HepG2 (cell line): Measurements from ENCODE around the gene PRKCG. TPM values are rescaled to one million over a fixed set of nuclear protein-coding genes. Genes with fewer than 3 reads are reported as not detected.

Experiments used
- BCL6 ChIP-seq: IDR thresholded peaks from 2 replicates; pipeline ENCODE4 v1.6.1; 2016; ENCODE audit warnings: missing genetic modification reagents, missing compliant biosample characterization
- DR1 ChIP-seq: sonication (generic); formaldehyde crosslinking; IDR thresholded peaks from 2 replicates; pipeline ENCODE4 v1.8.0; 2021; ENCODE audit warnings: mild to moderate bottlenecking, missing genetic modification reagents, inconsistent platforms
- GATAD1 ChIP-seq: IDR thresholded peaks from 2 replicates; pipeline ENCODE4 v1.6.1; 2016; ENCODE audit warnings: missing genetic modification reagents, missing compliant biosample characterization
- HDAC2 ChIP-seq: sonication (generic); formaldehyde crosslinking; IDR thresholded peaks from 2 replicates; pipeline ENCODE4 v1.4.0; 2020; ENCODE audit warnings: missing genetic modification reagents
- HMGXB4 ChIP-seq, 2 experiments: sonication (generic) in 1 of 2; formaldehyde crosslinking in 1 of 2; IDR thresholded peaks; 2 replicates each; pipeline versions ENCODE4 v1.4.0 to v1.6.1; 2018 to 2020; ENCODE audit warnings: missing genetic modification reagents in 2 of 2, borderline replicate concordance in 1 of 2, low read depth in 1 of 2, mild to moderate bottlenecking in 1 of 2, missing biosample characterization in 1 of 2
- KAT7 ChIP-seq: IDR thresholded peaks from 2 replicates; pipeline ENCODE4 v1.6.1; 2018; ENCODE audit warnings: borderline replicate concordance, missing compliant biosample characterization
- KLF6 ChIP-seq: IDR thresholded peaks from 2 replicates; pipeline ENCODE4 v1.8.0; 2016; ENCODE audit warnings: missing biosample characterization, missing genetic modification reagents
- NCOA5 ChIP-seq: sonication (generic); formaldehyde crosslinking; IDR thresholded peaks from 2 replicates; pipeline ENCODE4 v1.4.0; 2020; ENCODE audit warnings: missing genetic modification reagents
- NFKBIZ ChIP-seq: IDR thresholded peaks from 2 replicates; pipeline ENCODE4 v1.6.1; 2018; ENCODE audit warnings: missing genetic modification reagents, missing compliant biosample characterization
- PPARG ChIP-seq: conservative IDR thresholded peaks from 2 replicates; pipeline ENCODE4 v1.6.1; 2016; ENCODE audit warnings: missing biosample characterization, missing genetic modification reagents
- RXRA ChIP-seq: sonication (generic); formaldehyde crosslinking; IDR thresholded peaks from 2 replicates; pipeline ENCODE4 v1.5.1; 2020; ENCODE audit warnings: missing genetic modification reagents
- TARDBP ChIP-seq: sonication (generic); formaldehyde crosslinking; IDR thresholded peaks from 2 replicates; pipeline ENCODE4 v1.8.0; 2022; ENCODE audit warnings: mild to moderate bottlenecking, missing genetic modification reagents
- TCF12 ChIP-seq, 2 experiments: fragments of 450-650 bp in 1 of 2; sonication (generic) in 1 of 2; formaldehyde crosslinking in 1 of 2; IDR thresholded peaks; 2 replicates each; pipeline versions ENCODE4 v1.6.1 to v1.8.0; 2017 to 2022; ENCODE audit warnings: antibody characterized with exemption in 1 of 2, mild to moderate bottlenecking in 1 of 2, missing genetic modification reagents in 1 of 2, moderate library complexity in 1 of 2
- THAP7 ChIP-seq: sonication (generic); formaldehyde crosslinking; IDR thresholded peaks from 2 replicates; pipeline ENCODE4 v1.8.1; 2023; ENCODE audit warnings: mild to moderate bottlenecking, missing genetic modification reagents
- TIGD3 ChIP-seq: sonication (generic); formaldehyde crosslinking; IDR thresholded peaks from 2 replicates; pipeline ENCODE4 v1.5.1; 2020; ENCODE audit warnings: mild to moderate bottlenecking, missing genetic modification reagents, borderline replicate concordance
- XBP1 ChIP-seq: sonication (generic); formaldehyde crosslinking; IDR thresholded peaks from 2 replicates; pipeline ENCODE4 v1.5.0; 2020; ENCODE audit warnings: missing genetic modification reagents
- ZNF101 ChIP-seq: sonication (generic); formaldehyde crosslinking; IDR thresholded peaks from 2 replicates; pipeline ENCODE4 v1.4.0; 2020; ENCODE audit warnings: mild to moderate bottlenecking, low read depth, missing genetic modification reagents, borderline replicate concordance
- ZNF343 ChIP-seq: sonication (generic); formaldehyde crosslinking; IDR thresholded peaks from 2 replicates; pipeline ENCODE4 v1.4.0; 2020; ENCODE audit warnings: mild to moderate bottlenecking, missing genetic modification reagents
- ZNF557 ChIP-seq: sonication (generic); formaldehyde crosslinking; IDR thresholded peaks from 2 replicates; pipeline ENCODE4 v1.4.0; 2020; ENCODE audit warnings: missing genetic modification reagents
- ZNF639 ChIP-seq: conservative IDR thresholded peaks from 2 replicates; pipeline ENCODE4 v1.6.1; 2018; ENCODE audit warnings: missing genetic modification reagents
- ZNF770 ChIP-seq: sonication (generic); formaldehyde crosslinking; IDR thresholded peaks from 2 replicates; pipeline ENCODE4 v1.5.0; 2020; ENCODE audit warnings: mild to moderate bottlenecking, missing genetic modification reagents
- polyA plus RNA-seq, 8 experiments: library from polyadenylated mRNA; depleted of rRNA in 3 of 8; stranded (reverse) in 7 of 8; unstranded in 1 of 8; fragments of >200 nt; fragmentation: Illumina TruSeq in 4 of 8; extraction: Trizol in 4 of 8; gene quantifications; 2 replicates each; pipeline versions ENCODE4 v1.2.1 to v1.2.3, GENCODE V29; 2011 to 2016; ENCODE audit warnings: low read depth in 4 of 8, missing spikeins in 1 of 8, mixed read lengths in 1 of 8; ENCODE audit not compliant: insufficient read depth in 1 of 8
- total RNA-seq, 5 experiments: library from RNA; depleted of rRNA; stranded (reverse); fragments of >200 nt; fragmentation: Illumina TruSeq; extraction: Trizol; gene quantifications; 2 replicates each; pipeline ENCODE4 v1.2.3, GENCODE V29; 2016; ENCODE audit warnings: low read depth in 1 of 5

Gene PRKCG
- total and polyA plus RNA-seq, 2 of the 13 experiments (the other 11 are each of a cell fraction or from before 2014, with no cell fraction given): 0.02 to 0.03 TPM

GRCh38 chr19:53868892-53869804, 12.8 kb upstream of the PRKCG start (continued):
- no peak for TF ChIP-seq HMGXB4 (CRISPR knock-in tag; IDR thresholded peaks at IDR 0.05; ENCODE audit: borderline replicate concordance in 1 of 2, low read depth in 1 of 2)
- TF ChIP-seq ZNF343 (CRISPR knock-in tag): no peak
- TF ChIP-seq HDAC2 (CRISPR knock-in tag): no peak; the same call in 1 of the 2 replicates
- 0 out of 2 replicates have a peak, but pooled peaks have one; percentile 19 for TF ChIP-seq XBP1
- no peak for TF ChIP-seq TCF12 (IDR thresholded peaks at IDR 0.05)
- peak; percentile 54; the same call in 1 of the 2 replicates for TF ChIP-seq TCF12 (CRISPR knock-in tag; IDR thresholded peaks at IDR 0.05)
- TF ChIP-seq DR1: no peak
- no peak for TF ChIP-seq TIGD3 (CRISPR knock-in tag)
- TF ChIP-seq ZNF101 (CRISPR knock-in tag): no peak
- no peak for TF ChIP-seq NCOA5 (CRISPR knock-in tag)
- no peak for TF ChIP-seq NFKBIZ
- TF ChIP-seq TARDBP: peak; percentile 48; the same call in 1 of the 2 replicates
- no peak for TF ChIP-seq PPARG (CRISPR knock-in tag)
- no peak for TF ChIP-seq KLF6
- no peak for TF ChIP-seq ZNF557
- peak; percentile 88 for TF ChIP-seq RXRA
- peak; percentile 32; the same call in 1 of the 2 replicates for TF ChIP-seq GATAD1
- 0 out of 2 replicates have a peak, but pooled peaks have one; percentile 19 for TF ChIP-seq ZNF770 (CRISPR knock-in tag)
- TF ChIP-seq KAT7: peak; percentile 51; the same call in 1 of the 2 replicates
- TF ChIP-seq ZNF639 (CRISPR knock-in tag): no peak
- TF ChIP-seq BCL6 (CRISPR knock-in tag): no peak; the same call in 1 of the 2 replicates
- TF ChIP-seq THAP7 (CRISPR knock-in tag): no peak
